OCI-M2 (cell line): Measurements from ENCODE around the gene GRIN2A.
"Not testable (repeated sequence)": the region's sequence is repeated elsewhere in the genome, so short reads cannot be mapped to it uniquely, and the experiment has no call there.

ENCODE experiments used
- DNase-seq: peaks from one replicate; lab custom pipeline; 2025; ENCODE audit not compliant: unreplicated experiment; lab: John Stamatoyannopoulos, UW

GRIN2A gene

DNA sequence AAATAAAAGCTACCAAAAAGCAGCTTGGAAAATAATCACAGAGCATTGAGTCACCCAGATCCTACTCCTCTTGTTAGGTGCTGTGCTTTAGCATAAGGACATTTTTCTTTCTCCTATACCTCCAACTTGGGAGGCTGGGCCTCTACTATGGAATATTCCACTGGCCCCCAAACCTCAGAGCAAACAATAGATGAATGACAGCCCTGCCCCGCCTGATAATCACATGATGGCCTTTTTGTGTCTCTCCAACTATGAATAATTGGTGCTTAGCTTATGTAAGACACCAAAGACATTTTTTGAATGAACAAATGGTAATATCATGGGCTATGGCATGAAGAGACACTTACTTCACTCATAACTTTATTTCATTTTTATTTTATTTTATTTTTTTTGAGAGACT is 250.2 kb downstream of the GRIN2A start:
- DNase-seq: no peak

- DNase-seq: no peak
Observed at GRCh38 chr16:9929836-9930235, 252.4 kb downstream of the GRIN2A start.

DNA sequence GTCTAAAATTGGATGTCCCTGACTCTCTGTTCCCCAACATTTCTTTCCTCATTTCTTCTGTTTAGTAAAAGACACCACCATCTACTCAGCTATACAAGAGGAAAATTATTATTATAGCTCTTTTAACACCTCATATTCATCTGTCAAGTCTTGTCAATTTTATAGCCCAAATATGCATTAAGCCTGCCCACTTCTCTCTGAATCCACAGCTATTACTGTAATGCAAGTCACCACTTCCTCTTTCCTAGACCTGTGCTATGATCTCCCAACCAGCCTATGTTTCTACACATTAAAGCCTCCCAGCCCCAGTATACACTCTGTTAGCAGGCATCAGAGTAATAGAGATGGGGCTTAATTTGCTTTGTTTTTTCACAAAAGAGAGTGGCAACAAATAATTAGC is 252.9 kb downstream of the GRIN2A start:
- DNase-seq: no peak

DNA sequence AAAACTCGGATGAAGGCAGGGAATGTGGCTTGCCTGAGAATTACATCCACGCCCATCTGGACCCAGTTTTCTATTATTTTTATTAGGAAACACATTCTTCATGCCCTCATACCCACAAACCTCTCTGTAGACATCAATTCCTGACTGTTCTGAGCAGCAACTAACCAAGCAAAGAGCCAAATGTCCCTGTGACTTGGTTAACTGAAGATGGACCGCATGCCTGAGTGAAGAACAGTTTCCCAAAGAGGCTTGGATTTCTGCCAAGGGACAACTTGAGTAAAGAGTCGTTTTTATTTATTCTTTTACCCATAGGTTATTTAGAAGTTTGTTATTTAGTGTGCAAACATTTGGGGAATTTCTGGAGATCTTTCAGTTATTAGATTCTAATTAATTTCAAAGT is 259.8 kb downstream of the GRIN2A start:
- no peak for DNase-seq

DNA sequence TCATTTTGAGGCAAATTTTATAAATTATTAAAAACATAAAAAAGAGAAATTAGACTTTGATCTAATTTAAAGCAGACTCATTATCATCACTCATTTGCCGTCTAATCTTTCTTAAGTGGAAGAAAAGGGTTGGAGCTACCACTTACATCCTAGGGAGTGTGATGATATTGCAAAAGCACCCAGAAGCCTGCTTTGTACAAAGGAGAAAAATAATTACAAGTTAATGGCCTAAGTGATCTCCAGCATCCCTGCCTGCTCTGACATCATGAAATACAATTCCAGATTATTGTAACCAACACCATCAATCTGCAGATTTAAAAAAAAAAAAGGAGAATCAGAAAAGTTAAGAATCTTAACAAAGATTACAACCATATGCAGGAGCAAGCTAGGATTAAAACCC is 260.2 kb downstream of the GRIN2A start:
- no peak for DNase-seq

DNA sequence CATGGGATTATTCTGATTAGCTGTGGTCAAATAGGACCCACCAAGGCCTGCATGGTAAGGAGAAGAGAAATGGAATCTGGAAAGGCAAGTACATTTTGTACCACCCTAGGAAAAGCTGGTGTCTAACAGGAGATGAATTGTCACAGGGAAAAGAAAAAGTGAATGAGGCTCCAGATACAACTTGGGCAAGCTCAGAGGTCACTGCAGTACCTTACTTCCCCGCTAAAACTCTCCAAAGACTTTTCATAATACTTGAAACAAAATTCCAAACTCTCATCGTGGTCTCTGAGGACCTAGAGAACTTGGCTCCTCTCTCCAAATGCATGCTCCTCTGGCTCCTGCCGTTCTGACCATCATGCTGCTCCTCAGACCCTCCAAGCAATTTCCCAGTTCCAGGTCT is 262.8 kb downstream of the GRIN2A start:
- DNase-seq: no peak

GRCh38 chr16:9917691-9918090 is 264.5 kb downstream of the GRIN2A start:
- DNase-seq: no peak

DNA sequence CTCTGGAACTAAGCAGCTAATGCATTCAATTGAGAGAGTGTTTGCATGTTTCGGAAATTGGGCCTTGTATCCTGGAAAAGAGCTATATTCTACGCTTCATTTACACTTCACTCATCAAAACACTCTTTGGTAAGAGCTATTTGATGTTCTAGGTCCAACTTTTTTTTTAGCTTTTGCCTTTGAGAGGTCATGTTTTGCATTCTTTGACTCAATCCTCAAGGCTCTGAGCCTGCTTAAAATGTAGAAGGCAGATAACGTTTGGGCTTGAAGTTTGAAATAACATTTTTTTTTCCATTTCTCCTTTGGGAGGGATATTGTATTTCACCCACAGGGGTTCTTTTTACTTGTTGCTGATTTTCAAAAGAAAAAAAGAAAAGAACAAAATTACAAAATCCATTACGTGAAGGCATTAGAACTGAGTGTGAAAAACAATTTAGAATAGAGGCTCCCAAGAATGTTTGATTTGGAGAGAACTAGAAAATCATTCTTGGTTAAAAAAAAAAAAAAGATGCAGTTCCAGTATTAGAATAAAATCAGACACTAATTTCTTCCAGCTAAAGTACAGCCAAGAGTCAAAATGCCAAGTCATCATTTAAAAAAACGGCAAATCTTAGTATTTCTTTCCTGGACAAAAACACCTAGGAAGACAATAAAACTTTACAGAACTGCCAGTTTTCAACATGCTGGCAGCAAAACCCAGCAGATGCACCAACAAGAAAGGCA is 268.5 kb downstream of the GRIN2A start:
- no peak for DNase-seq

DNA sequence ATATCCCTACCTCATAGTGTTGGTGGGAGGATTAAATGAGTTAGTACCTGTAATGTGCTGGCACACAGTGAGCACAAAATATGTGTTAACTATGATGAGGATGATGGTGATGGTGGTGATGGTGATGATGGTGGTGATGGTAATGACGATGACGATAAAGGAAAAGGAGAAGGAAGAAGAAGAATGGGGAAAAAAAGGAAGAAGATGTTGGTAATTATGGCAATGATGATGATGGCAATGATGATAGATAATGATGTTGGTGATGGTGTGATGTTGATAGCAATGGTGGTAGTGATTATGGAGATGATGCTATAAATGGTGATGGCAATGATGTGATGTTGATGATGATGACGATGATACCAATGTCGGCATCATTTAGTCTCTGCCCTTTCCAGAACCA is 270.2 kb downstream of the GRIN2A start:
- DNase-seq: no peak

DNA sequence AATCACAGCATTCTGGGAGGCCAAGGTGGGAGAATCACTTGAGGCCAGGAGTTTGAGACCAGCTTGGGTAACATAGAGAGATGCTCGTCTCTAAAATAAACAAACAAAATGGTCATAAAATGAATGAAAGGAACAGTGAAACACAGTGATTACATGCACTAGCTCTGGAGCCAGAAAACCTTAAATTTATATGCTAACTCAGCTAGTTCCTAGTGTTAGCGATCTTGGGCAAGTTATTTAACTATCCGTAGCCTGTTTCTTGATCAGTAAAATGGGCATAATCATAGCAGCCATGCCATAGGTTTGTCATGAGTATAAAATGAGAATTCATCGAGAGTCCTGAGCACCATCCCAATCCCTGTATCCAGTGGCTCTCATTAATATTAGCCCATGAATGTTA is 271.0 kb downstream of the GRIN2A start:
- DNase-seq: no peak

GRCh38 chr16:9909072-9909825 is 273.0 kb downstream of the GRIN2A start:
- DNase-seq: no peak

GRCh38 chr16:9908613-9909012 is 273.6 kb downstream of the GRIN2A start:
- no peak for DNase-seq

- DNase-seq: no peak
Observed at GRCh38 chr16:9907752-9908151, 274.5 kb downstream of the GRIN2A start.

GRCh38 chr16:9906218-9906617 is 276.0 kb downstream of the GRIN2A start:
- DNase-seq: no peak

- DNase-seq: no peak
Observed at GRCh38 chr16:9904526-9904925, 277.7 kb downstream of the GRIN2A start.

DNA sequence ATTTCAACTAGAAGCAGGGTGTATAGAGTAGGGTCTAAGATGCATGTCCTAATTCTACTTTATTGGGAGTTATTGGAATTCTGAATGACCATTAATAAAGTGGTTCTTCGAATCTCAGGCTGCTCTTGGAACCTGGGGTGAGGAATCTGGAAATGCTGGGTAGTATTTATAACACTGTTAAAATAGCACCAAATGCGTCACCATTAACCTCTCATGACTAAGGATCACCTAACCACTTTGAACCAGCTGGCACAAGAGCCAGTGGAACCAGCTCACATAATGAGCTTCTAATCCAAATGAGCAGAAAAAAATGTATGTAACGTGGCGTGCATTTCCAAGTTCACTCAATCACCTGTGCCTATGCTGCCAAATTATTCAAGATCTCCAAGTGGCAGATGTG is 281.7 kb downstream of the GRIN2A start:
- DNase-seq: no peak

DNA sequence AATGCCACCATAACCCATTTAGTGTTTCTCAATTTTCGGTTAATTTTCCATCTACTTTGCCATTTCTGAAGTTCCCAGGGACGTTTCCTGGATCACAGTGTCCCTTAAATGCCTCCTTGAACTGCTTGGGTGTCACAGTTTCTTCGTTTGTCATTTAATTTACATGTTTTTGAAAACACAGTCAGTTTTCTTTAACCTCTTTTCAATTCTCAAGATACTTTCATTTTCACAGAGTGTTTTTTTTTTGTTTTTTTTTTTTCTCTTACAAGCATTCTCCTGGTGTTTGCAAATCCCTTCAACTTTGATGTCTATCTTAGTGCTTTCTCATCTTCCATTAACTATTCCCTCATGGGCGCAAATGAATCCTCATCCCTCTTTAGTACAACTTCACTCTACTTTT is 283.7 kb downstream of the GRIN2A start:
- DNase-seq: no peak

- no peak for DNase-seq
Observed at GRCh38 chr16:9898124-9898523, 284.1 kb downstream of the GRIN2A start.

GRCh38 chr16:9895817-9896216 is 286.4 kb downstream of the GRIN2A start:
- no peak for DNase-seq

GRCh38 chr16:9885876-9886275 is 296.4 kb downstream of the GRIN2A start:
- DNase-seq: no peak

GRCh38 chr16:9885467-9885866 is 296.8 kb downstream of the GRIN2A start:
- no peak for DNase-seq

- not testable (repeated sequence) for DNase-seq
Observed at GRCh38 chr16:9875981-9876380, 306.2 kb downstream of the GRIN2A start.

DNA sequence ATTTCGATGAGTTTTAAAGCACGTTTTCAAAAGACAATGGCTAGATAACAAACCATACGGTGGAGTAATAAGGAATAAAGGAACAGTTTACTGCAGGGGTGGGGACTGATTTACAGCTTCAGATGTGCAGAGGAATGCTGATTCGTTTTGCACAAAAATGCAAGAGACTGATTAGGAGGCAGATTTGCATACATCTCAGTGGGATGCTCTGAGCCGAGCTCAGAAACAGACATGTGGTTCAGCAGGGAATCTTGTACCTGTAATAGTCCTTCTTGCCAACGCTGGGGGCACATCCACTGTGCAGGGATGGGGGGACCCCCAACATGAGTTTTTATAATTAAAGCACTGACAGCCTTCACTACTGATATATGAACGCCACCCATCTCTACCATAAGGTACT is 308.0 kb downstream of the GRIN2A start:
- no peak for DNase-seq
